Osteoblast (primary cell): ENCODE results near the gene SH3RF1. TPM values are rescaled to one million over a fixed set of nuclear protein-coding genes. Genes with fewer than 3 reads are reported as not detected.

Experiments
- DNase-seq: peaks from one replicate; pipeline ENCODE4 v3.0.0; 2011; ENCODE audit warnings: low spot score, mixed read lengths; ENCODE audit not compliant: insufficient read length; ENCODE audit errors: missing footprints
- H2AFZ ChIP-seq: 2 replicates; pipeline ENCODE4 v1.6.0; 2011; ENCODE audit warnings: mild to moderate bottlenecking, low read length
- H3K27ac ChIP-seq: 2 replicates; pipeline ENCODE4 v1.5.1; 2011; ENCODE audit warnings: mild to moderate bottlenecking, low read depth, low read length, moderate library complexity
- H3K27me3 ChIP-seq: 2 replicates; pipeline ENCODE4 v1.6.0; 2012; ENCODE audit warnings: mild to moderate bottlenecking, control low read depth, inconsistent platforms, low read length, moderate library complexity; ENCODE audit not compliant: insufficient read depth
- H3K36me3 ChIP-seq: 2 replicates; pipeline ENCODE4 v1.5.1; 2011; ENCODE audit warnings: mild to moderate bottlenecking, low read length, control low read depth, moderate library complexity; ENCODE audit not compliant: insufficient read depth
- H3K4me1 ChIP-seq: 2 replicates; pipeline ENCODE4 v1.5.1; 2011; ENCODE audit warnings: mild to moderate bottlenecking, low read length, control low read depth, moderate library complexity; ENCODE audit not compliant: insufficient read depth
- H3K4me2 ChIP-seq: 2 replicates; pipeline ENCODE4 v1.6.0; 2011; ENCODE audit warnings: mild to moderate bottlenecking, low read length; ENCODE audit not compliant: insufficient read depth
- H3K4me3 ChIP-seq: fragments of 200-600 bp; sonication (generic); 3 replicates; pipeline ENCODE4 v1.5.1; 2012; ENCODE audit warnings: mild to moderate bottlenecking, low read length, inconsistent platforms; ENCODE audit not compliant: insufficient read depth
- H3K79me2 ChIP-seq: 2 replicates; pipeline ENCODE4 v1.6.0; 2012; ENCODE audit warnings: mild to moderate bottlenecking, low read length, control low read depth, inconsistent platforms; ENCODE audit not compliant: insufficient read depth
- H3K9me3 ChIP-seq: 2 replicates; pipeline ENCODE4 v1.5.1; 2011; ENCODE audit warnings: low read depth, low read length, control low read depth
- H4K20me1 ChIP-seq: 2 replicates; pipeline ENCODE4 v1.6.0; 2012; ENCODE audit warnings: mild to moderate bottlenecking, low read length, control low read depth; ENCODE audit not compliant: insufficient read depth
- CTCF ChIP-seq: IDR thresholded peaks from 2 replicates; pipeline ENCODE4 v1.5.1; 2011; ENCODE audit warnings: mild to moderate bottlenecking, low read depth, low read length, moderate library complexity; ENCODE audit errors: extremely low read depth
- total RNA-seq: library from RNA; depleted of rRNA; stranded (reverse); fragments of >200 nt; gene quantifications from 2 replicates; pipeline ENCODE4 v1.2.3, GENCODE V29; 2012

Gene SH3RF1
- total RNA-seq, 1 donor: 37.6 TPM

DNA sequence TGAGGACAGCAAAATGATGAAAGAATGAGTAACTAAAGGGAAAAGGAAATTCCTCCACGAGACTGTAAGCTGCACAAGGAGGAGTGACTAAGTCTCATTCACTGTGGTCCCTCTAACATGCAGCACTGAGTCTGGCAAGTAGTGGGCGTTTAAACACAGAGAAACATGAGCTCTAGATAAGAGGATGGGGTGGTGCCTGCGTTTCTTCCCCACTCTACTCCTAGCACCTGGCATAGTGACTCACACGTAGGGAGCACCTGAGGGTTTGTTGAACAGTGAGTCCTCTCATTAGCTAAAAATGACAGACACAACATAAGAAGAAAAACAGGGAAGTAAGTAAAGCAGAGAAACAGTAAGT lies 154.9 kb downstream of the SH3RF1 start:
- peaks cover 39% of the 10 kb centered on the region for H3K79me2 ChIP-seq
- peaks cover 41% of the 10 kb centered on the region for H3K4me1 ChIP-seq

GRCh38 chr4:169115144-169115896 lies 155.4 kb downstream of the SH3RF1 start:
- Histone ChIP-seq H3K9me3 (no peaks in the 10 kb centered on the region), H3K79me2 (peaks cover 43% of the 10 kb centered on the region), H3K36me3 (peaks cover 79% of the 10 kb centered on the region), H3K4me1 (peaks cover 41% of the 10 kb centered on the region), H3K4me3 (no peak overlapping the region), H4K20me1 (peaks cover 11% of the 10 kb centered on the region), H3K4me2 (peak overlapping the region; percentile 32), H2AFZ (no peak overlapping the region), H3K27me3 (no peaks in the 10 kb centered on the region), H3K27ac (peak overlapping the region; percentile 95)
- no peak for DNase-seq
- no peak for TF ChIP-seq CTCF

More for the DNA sequence above, 154.9 kb downstream of the SH3RF1 start:
- TF ChIP-seq CTCF: peak; percentile 37
- Histone ChIP-seq H3K4me2 (peak overlapping the region; percentile 32), H3K4me3 (no peak overlapping the region), H3K27ac (peak overlapping the region; percentile 95), H4K20me1 (peaks cover 11% of the 10 kb centered on the region), H2AFZ (no peak overlapping the region), H3K27me3 (no peaks in the 10 kb centered on the region), H3K9me3 (no peaks in the 10 kb centered on the region), H3K36me3 (peaks cover 79% of the 10 kb centered on the region)
- peak; percentile 94 for DNase-seq

- Histone ChIP-seq H3K4me1 (peaks cover 41% of the 10 kb centered on the region), H3K27me3 (no peaks in the 10 kb centered on the region), H2AFZ (no peak overlapping the region), H3K4me3 (no peak overlapping the region), H3K36me3 (peaks cover 79% of the 10 kb centered on the region), H3K9me3 (no peaks in the 10 kb centered on the region), H3K4me2 (no peak overlapping the region), H3K27ac (peak overlapping the region; percentile 95), H4K20me1 (peaks cover 11% of the 10 kb centered on the region), H3K79me2 (peaks cover 50% of the 10 kb centered on the region)
- no peak for DNase-seq
- no peak for TF ChIP-seq CTCF
Measured at GRCh38 chr4:169114341-169114974, 156.3 kb downstream of the SH3RF1 start.

- H3K27me3 ChIP-seq: no peaks in the 10 kb centered on the region
- H4K20me1 ChIP-seq: peaks cover 12% of the 10 kb centered on the region
- DNase-seq: no peak
- no peak for TF ChIP-seq CTCF
- H3K4me3 ChIP-seq: no peak overlapping the region
- no peak overlapping the region for H3K4me2 ChIP-seq
- H3K4me1 ChIP-seq: peaks cover 10% of the 10 kb centered on the region
- H2AFZ ChIP-seq: no peak overlapping the region
- H3K9me3 ChIP-seq: no peaks in the 10 kb centered on the region
- peaks cover 82% of the 10 kb centered on the region for H3K79me2 ChIP-seq
- H3K36me3 ChIP-seq: peaks cover 86% of the 10 kb centered on the region
- H3K27ac ChIP-seq: peak overlapping the region; percentile 24
Measured at GRCh38 chr4:169110633-169111032, 160.1 kb downstream of the SH3RF1 start.
